ENCODE results near the gene RNF13. TPM values are rescaled to one million over a fixed set of nuclear protein-coding genes. Genes with fewer than 3 reads are reported as not detected.

RNF13 gene
- 39.3 and 45.9 TPM in 2 replicates for total RNA-seq

DNA sequence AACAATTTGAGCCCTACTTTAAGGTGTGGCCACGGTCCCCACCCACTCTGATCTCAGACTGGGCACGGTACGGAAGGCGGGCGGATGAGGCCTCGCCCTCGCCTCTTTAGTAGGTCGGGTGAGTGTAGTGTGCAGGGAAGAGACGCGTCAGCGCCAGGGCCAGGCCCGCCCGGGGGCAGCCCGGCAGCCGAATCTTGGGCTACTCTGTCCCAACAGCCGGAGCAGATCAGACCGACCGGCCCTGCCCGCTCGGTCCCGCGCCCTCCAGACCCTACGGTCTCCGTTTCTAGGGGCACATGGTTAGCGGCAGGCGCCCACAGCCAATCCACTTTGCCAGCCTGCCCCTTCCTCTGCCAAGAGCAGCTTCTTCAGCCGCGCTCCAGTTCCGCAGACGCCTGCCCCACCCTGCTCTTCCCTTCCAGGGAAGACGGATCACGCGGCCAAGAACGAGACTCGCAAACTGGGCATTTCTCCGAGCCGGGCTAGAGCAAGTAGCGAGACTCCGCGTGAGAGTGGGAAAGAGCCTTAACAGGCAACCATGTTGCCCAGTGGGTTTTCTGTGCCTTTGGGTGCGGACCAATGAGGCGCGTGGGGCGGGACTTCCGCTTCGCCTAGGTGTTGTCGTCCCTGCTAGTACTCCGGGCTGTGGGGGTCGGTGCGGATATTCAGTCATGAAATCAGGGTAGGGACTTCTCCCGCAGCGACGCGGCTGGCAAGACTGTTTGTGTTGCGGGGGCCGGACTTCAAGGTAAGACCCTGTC is at the start of gene RNF13:
Gene RNF13 (plus strand): TSS at position 610 of the 761 bp plus-strand sequence. CDS start 32,812 bp downstream, outside the sequence.
- intact Hi-C loops (cut with micrococcal nuclease) = loop anchor here (1.0 to 10.0 kb wide), 12 partner anchors 60 to 1392 kb away; partner anchors contain the start of genes COMMD2, EIF2A, GPR171 and GYG1

GRCh38 chr3:149763565-149764195 is 49.3 kb upstream of the RNF13 start:
- intact Hi-C loops (cut with micrococcal nuclease) = no loop called here

DNA sequence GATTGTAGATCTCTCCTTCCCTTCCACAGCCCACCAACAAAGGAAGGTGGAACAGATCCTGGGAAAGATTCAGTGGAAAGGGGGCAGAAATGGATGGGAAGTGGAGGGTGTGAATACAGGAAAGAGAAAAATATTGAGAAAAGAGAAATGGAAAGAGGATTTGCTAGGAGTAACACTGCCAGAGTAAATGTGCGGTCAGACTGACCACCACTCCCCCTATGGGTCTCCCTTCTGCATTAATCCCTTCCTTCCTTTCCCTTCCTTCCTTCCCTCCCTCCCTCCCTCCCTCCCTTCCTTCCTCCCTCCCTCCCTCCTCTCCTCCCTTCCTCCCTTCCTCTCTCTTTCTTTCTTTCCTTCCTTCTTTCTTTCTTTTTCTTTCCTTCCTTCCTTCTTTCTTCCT is 48.7 kb upstream of the RNF13 start:
- intact Hi-C loops (cut with micrococcal nuclease) = no loop called here

- intact Hi-C loops (cut with micrococcal nuclease) = loop anchor here (1.0 to 5.0 kb wide), 2 partner anchors 42 to 416 kb away; no protein-coding TSS in a partner anchor
Observed at GRCh38 chr3:149765762-149766334, 47.2 kb upstream of the RNF13 start.

DNA sequence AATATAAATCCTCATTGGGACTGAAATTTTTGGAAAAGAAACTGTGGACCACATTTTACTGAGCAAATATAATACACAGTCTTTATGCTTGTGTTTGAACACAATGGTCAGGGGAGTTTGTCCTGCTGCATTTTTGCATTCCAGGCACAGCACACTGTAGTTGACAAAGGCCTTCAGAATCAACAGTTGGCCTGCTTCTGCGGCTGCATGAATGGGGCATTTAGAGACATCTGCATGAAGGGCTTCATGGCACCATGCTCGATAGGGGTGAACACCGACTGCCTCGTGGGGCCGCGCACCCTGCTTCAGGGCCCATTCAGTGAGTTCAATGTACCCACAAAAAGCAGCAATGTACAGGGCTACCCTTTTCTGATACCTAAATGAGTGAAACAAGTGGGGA is 45.3 kb upstream of the RNF13 start:
- intact Hi-C loops (cut with micrococcal nuclease) = loop anchor here (5.0 kb wide), 1 partner anchor 415 kb away; no protein-coding TSS in a partner anchor

- intact Hi-C loops (cut with micrococcal nuclease) = loop anchor here (5.0 kb wide), 1 partner anchor 414 kb away; no protein-coding TSS in a partner anchor
Observed at GRCh38 chr3:149768704-149769103, 44.3 kb upstream of the RNF13 start.

DNA sequence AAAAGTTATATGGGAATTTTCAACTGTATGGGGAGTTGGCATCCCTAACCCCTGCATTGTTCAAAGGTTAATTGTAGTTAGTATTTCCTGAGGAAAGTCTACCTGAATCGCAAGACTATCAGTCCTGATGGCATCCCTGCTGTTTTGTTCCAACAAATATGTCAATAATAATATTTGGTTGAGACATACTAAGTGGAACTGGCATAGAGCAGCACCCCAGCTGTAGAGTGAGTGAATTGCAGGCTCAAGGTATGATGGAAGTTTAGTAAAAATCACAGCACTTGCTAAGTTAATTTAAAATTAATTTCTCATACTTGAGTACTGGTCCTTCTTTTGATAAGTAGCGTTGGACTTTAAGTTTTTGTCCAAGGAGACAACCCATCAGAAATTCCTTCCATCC is 42.8 kb upstream of the RNF13 start:
- intact Hi-C loops (cut with micrococcal nuclease) = no loop called here

- intact Hi-C loops (cut with micrococcal nuclease) = loop anchor here (1.0 kb wide), 5 partner anchors 202 to 419 kb away; no protein-coding TSS in a partner anchor
Observed at GRCh38 chr3:149771652-149772271, 41.3 kb upstream of the RNF13 start.

DNA sequence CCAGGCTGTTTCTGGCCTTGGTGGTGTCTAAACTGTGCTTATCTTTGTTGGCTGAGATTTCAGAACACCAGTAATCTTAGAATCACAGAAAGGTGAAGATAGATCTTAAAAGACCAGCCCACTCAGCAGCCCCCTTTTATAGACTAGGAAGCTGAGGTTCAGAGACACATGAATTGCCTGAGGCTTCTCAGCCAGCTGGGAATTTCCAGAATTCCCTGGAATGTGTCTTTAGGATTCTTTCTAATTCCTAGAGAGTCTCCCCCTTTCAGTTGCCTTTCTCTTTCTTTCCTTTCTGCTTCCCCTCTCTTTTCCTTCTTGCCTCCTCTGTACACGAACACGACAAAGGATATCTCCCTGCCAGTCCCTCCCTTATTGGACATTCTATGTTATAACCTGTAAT is 40.2 kb upstream of the RNF13 start:
- intact Hi-C loops (cut with micrococcal nuclease) = no loop called here

DNA sequence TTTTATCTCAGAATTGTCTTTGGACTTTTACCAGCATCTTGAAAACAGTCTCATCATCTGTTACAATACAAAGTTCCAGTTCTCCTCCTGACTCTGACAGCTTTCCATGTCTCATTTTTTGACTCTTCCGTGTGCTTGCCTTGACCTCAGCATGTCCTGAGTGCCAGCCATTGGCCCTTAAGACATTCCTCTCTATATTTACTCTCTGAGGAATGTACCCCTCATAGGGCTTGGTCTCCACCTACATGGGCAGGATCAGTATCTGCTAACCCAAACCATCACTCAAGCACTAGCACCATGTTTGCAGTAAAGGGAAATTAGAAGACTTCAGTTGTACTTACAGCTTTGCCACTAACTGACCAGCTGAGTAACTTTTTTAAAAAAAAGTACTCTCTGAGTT is 36.8 kb upstream of the RNF13 start:
- intact Hi-C loops (cut with micrococcal nuclease) = no loop called here

DNA sequence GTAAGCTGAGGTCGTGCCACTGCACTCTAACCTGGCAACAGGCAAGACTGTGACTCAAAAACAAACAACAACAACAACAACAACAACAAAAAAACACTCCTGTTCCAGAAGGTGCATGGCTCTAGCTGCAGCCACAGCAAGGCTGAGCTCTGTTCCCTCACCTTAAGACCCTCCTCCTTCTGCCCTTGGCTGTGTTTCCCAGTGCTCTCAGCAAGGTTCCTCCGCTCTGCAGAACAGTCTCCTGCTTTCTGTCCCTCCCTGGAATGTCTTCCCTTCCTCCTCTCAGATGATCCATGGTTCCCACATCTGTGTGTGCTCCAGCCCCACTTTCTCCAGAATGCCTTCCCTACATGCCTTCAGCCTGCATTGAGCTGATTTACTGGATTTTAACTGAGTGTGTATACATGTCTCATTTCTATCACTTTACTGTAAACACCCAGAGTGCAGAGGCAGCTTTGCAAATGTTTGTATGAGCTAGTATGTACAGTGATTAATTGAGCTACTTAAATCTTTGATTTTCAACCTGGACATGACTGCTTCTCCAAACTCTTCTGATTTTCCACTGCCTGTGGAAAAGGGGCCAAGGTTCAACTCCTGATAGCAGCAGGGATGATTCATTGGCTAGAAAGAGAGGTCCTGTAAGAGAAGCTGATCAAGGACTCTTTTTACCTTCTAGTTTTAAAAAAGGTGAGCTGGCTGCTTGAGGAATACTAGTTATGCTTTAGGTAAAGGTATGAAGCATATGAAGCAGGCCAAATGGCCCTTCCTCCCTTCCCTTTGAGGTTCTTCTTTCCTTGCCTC is 35.4 kb upstream of the RNF13 start:
- intact Hi-C loops (cut with micrococcal nuclease) = no loop called here

- intact Hi-C loops (cut with micrococcal nuclease) = no loop called here
Observed at GRCh38 chr3:149781211-149781610, 31.8 kb upstream of the RNF13 start.

DNA sequence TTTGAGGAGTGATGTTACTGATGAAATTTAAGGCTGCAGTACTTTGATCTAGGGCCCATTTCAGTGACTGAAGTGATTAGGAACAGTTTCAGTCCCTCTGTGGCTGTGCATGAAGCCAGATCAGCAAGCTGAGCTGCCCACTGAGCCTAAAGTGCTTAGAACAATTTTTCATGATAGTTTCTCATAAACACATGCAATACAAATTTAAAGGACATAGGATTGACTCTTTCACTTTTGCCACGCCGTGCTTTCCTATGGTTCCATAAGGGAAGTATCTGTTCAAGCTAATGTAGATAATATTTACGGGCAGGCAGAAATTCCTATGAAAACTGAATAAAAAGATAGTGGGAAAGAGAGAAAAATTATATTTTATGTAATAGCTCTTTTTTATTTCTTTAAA is 31.3 kb upstream of the RNF13 start:
- intact Hi-C loops (cut with micrococcal nuclease) = no loop called here

DNA sequence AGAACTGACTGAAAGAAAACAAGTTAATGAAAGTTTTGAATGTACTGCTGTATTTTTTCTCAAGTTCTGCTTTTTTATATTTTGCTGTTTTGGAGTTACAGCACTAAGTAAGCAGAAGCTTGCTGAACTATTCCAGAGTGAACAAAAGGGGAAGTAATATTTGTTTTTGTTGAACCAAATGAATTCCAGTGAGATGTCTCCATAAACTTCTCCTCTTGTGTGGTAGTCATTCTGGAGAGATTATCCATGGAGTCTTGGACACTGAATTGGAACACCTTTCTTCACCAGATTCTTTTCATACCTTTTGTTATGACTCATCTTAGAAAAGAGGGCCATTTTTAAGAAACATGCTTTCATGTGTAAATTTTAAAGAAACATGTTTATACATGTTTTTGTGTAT is 29.4 kb upstream of the RNF13 start:
- intact Hi-C loops (cut with micrococcal nuclease) = no loop called here

DNA sequence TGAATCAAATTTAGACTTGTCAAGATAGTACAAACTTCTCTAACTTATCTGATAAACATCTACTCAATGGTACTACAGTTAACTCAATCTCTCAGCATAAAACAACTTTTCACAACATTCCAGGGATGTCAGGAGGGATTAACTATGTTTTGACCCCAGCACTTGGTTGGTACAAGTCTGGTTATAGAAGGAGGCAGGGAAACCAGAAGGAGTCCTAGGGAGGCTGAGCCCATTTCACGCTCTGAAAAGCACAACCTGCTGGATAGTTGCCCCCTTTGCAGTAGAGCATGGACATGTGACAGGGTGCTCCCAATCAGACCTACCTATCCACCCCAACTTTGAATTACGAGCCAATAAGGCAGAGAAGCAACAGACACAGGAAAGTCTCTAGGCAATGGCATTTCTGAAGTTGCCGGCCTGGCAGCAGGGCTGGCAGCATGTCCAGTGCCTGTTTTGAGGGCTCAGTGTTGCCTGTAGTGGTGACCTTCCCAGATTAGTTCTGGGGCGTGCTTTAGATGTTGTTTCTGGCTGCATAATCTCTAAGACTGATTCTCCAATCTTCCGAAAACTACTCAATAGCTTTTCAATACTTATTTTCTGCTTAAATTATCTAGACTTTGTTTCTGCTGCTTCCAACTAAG is 28.8 kb upstream of the RNF13 start:
- intact Hi-C loops (cut with micrococcal nuclease) = no loop called here

- intact Hi-C loops (cut with micrococcal nuclease) = no loop called here
Observed at GRCh38 chr3:149790268-149790667, 22.7 kb upstream of the RNF13 start.

GRCh38 chr3:149790698-149791097 is 22.3 kb upstream of the RNF13 start:
- intact Hi-C loops (cut with micrococcal nuclease) = no loop called here

DNA sequence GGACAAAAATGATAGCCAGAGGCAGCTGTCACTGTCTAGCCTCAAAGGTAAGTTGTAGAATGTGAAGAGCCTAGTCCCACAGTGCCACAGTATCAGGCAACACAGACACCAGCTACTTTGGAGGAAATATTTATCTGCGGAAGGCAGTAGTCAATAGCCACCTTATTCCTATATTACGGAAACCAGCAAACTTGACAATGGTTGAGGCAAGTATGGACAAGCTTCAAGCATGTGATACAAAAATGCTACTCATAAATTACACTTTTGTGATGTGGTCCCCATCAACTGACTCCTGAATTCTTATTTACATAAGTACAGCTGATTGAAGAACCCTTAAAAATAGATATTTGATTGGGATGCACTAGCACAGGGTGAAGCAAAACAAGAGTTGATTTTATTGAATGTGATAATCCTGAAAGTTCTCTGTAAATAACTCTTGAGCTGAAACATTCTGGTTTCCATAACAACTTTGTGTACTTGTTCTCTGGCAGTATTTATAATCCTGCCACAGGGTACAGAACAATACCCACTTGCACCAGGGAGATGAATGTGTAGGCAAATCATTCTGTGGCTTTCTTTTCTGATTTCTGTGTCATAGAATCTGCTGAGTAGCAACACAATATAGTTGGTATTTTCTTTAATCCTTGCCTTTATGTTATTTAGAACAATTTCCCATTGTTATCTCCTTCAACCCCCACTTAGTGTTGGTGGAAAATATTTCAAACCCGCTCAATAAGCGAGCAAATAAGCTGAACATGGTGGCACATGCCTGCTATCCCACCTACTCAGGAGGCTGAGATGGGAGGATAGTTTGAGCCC is 20.4 kb upstream of the RNF13 start, which contains the start of gene ANKUB1:
Gene ANKUB1 (minus strand): TSS at position 103 of the 819 bp plus-strand sequence. CDS start 188 bp downstream, outside the sequence.
- intact Hi-C loops (cut with micrococcal nuclease) = no loop called here

DNA sequence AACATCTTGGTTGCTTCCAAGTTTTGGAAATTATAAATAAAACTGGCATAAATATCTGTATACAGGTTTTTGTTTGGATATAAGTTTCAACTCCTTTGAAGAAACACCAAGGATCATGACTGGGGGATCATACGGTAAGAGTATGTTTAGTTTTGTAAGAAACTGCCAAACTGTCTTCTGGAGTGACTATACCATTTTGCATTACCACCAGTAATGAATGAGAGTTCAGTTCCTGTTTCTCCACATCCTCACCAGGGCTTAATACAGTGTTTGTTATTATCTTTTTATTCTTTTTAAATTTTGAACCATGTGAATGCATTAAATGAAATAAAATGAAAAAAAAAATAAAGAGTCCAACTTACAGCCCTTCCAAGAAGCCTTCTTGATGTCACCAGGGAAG is 17.0 kb upstream of the RNF13 start:
- intact Hi-C loops (cut with micrococcal nuclease) = no loop called here
